Activated CD4-positive, alpha-beta T cell treated with anti-CD3 and anti-CD28 coated beads, Interleukin-2, amount 50 U/mL, for 4 hours (primary cell): ENCODE results near the gene TIE1.

Experiments used
- DNase-seq, 2 experiments: peaks; one replicate each; pipeline ENCODE4 v3.0.0-alpha.2; 2020

TIE1 gene

GRCh38 chr1:43293896-43294760, 6.7 kb upstream of the TIE1 start:
- no peak for DNase-seq

- DNase-seq = no peak
These were observed 6.0 kb upstream of the TIE1 start for GRCh38 chr1:43294761-43295160.

- DNase-seq = no peak
These were observed 4.6 kb upstream of the TIE1 start for GRCh38 chr1:43296207-43296606.

GRCh38 chr1:43298055-43298454, 2.7 kb upstream of the TIE1 start:
- DNase-seq = no peak

GRCh38 chr1:43299101-43299500, 1.7 kb upstream of the TIE1 start:
- DNase-seq = no peak

- no peak for DNase-seq
These were observed 1.4 kb downstream of the TIE1 start for GRCh38 chr1:43302201-43302600.

- no peak for DNase-seq
These were observed 2.1 kb downstream of the TIE1 start for GRCh38 chr1:43302721-43303470.

GRCh38 chr1:43303471-43304313, 2.9 kb downstream of the TIE1 start:
- no peak for DNase-seq

- DNase-seq = no peak
These were observed 3.5 kb downstream of the TIE1 start for GRCh38 chr1:43304314-43304681.

GRCh38 chr1:43304771-43305300, 4.1 kb downstream of the TIE1 start:
- no peak for DNase-seq

- no peak for DNase-seq
These were observed 4.7 kb downstream of the TIE1 start for GRCh38 chr1:43305461-43305860.

- no peak for DNase-seq
These were observed 5.3 kb downstream of the TIE1 start for GRCh38 chr1:43305926-43306687.

- DNase-seq = no peak
These were observed 6.1 kb downstream of the TIE1 start for GRCh38 chr1:43306688-43307457.

- DNase-seq = no peak
These were observed 6.8 kb downstream of the TIE1 start for GRCh38 chr1:43307458-43308158.

GRCh38 chr1:43308635-43309404, 8.0 kb downstream of the TIE1 start:
- no peak for DNase-seq

GRCh38 chr1:43309405-43310025, 8.7 kb downstream of the TIE1 start:
- no peak for DNase-seq

- no peak for DNase-seq
These were observed 10.7 kb downstream of the TIE1 start for GRCh38 chr1:43311521-43311920.

- no peak for DNase-seq
These were observed 11.4 kb downstream of the TIE1 start for GRCh38 chr1:43312212-43312623.
